Inflammatory macrophage treated with lipopolysaccharide for 1 hour (primary cell): ENCODE data around the gene NECTIN2.
"Not testable (repeated sequence)": the region's sequence is repeated elsewhere in the genome, so short reads cannot be mapped to it uniquely, and the experiment has no call there.

Experiments used
- DNase-seq, 2 donors: peaks; one replicate each; pipeline ENCODE4 v3.0.0-alpha.2; 2020 to 2022

The NECTIN2 gene

GRCh38 chr19:44817725-44818465, 28.2 kb upstream of the NECTIN2 start:
- DNase-seq: no peak

GRCh38 chr19:44818466-44819031, 27.5 kb upstream of the NECTIN2 start:
- no peak for DNase-seq

- DNase-seq: no peak
These were observed 26.8 kb upstream of the NECTIN2 start for GRCh38 chr19:44819246-44819832.

- DNase-seq: peak; percentile 35 to 36
These were observed 25.2 kb upstream of the NECTIN2 start for GRCh38 chr19:44820648-44821609.

- no peak for DNase-seq
These were observed 23.9 kb upstream of the NECTIN2 start for GRCh38 chr19:44822177-44822576.

- DNase-seq: no peak
These were observed 23.3 kb upstream of the NECTIN2 start for GRCh38 chr19:44822670-44823372.

- DNase-seq: no peak
These were observed 22.8 kb upstream of the NECTIN2 start for GRCh38 chr19:44823373-44823698.

- DNase-seq: no peak
These were observed 21.3 kb upstream of the NECTIN2 start for GRCh38 chr19:44824761-44825160.

- DNase-seq: not testable (repeated sequence)
These were observed 13.2 kb upstream of the NECTIN2 start for GRCh38 chr19:44832875-44833274.

- DNase-seq: not testable (repeated sequence)
These were observed 11.7 kb upstream of the NECTIN2 start for GRCh38 chr19:44834399-44834798.

GRCh38 chr19:44839276-44839675, 6.8 kb upstream of the NECTIN2 start:
- no peak for DNase-seq

- DNase-seq: no peak
These were observed 5.3 kb upstream of the NECTIN2 start for GRCh38 chr19:44840811-44841210.

- no peak for DNase-seq
These were observed 4.9 kb upstream of the NECTIN2 start for GRCh38 chr19:44841231-44841630.

- DNase-seq: no peak
These were observed 848 bp upstream of the NECTIN2 start for GRCh38 chr19:44845286-44845611.

- DNase-seq: no peak
These were observed 502 bp downstream of the NECTIN2 start for GRCh38 chr19:44846455-44847143.

GRCh38 chr19:44847144-44848035, 1.3 kb downstream of the NECTIN2 start:
- DNase-seq: peak; percentile 72 to 74

- peak; percentile 82 to 94 for DNase-seq
These were observed 2.1 kb downstream of the NECTIN2 start for GRCh38 chr19:44848036-44848811.

GRCh38 chr19:44848812-44849447, 2.8 kb downstream of the NECTIN2 start:
- DNase-seq: no peak

GRCh38 chr19:44850641-44851109, 4.6 kb downstream of the NECTIN2 start:
- DNase-seq: no peak

GRCh38 chr19:44851427-44851826, 5.3 kb downstream of the NECTIN2 start:
- no peak for DNase-seq
